Measurements from ENCODE around the gene FOXO3. TPM values are rescaled to one million over a fixed set of nuclear protein-coding genes. Genes with fewer than 3 reads are reported as not detected.

The FOXO3 gene
- total and polyA plus RNA-seq, 2 of the 8 experiments (the other 6 are each of a cell fraction or from before 2014, with no cell fraction given) = 13.1 to 19.3 TPM

DNA sequence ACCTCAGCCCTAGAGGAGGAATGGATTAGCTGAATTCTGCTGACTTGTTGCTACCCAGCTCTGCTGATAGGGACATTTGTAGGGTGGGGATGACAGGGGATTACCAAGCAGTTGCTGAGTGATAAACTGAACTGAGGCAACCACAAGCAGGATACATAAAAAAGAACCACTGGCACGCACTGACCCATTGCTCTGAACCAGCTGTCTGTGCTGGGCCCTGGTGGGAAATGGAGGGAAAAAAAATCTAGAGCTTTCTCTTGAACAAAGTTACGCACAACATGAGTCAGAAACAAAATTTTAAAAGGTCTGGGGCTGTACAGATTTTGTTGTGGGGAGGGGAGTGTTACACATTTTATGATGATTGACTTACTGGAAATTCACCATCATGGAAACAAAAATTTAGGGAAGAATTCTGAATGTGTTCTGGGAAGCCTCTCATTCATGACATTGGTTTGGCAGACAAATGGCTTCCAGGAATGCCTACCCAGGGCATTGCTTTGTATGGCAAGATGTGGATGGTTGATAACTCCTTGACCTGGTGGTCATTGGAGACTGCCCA lies 37.7 kb downstream of the FOXO3 start:
- no peak overlapping the region for H2BK15ac ChIP-seq (ENCODE audit: low read length)
- no peak overlapping the region for H3K9ac ChIP-seq (replicated peaks in 1 of 4; ENCODE audit: extremely low read depth in 1 of 4, low read depth in 3 of 4, low read length in 3 of 4)
- no peak overlapping the region for H2BK120ac ChIP-seq (replicated peaks; ENCODE audit: low read depth, low read length)
- no peak overlapping the region for H3K14ac ChIP-seq (ENCODE audit: insufficient read length)
- H2AFZ ChIP-seq (ENCODE audit: low read length) = no peak overlapping the region
- peaks cover 0 to 2% of the 10 kb centered on the region in 2 experiments for H4K20me1 ChIP-seq (replicated peaks in 1 of 2; ENCODE audit: control insufficient read depth in 1 of 2, insufficient read depth in 2 of 2, low read length in 2 of 2)
- CTCF ChIA-PET (ENCODE audit: partially characterized antibody) = interaction anchor here (0.7 to 1.1 kb wide), 3 partner anchors 9 to 237 kb away, joined by 3 to 4 read pairs (median 3); no protein-coding TSS in a partner anchor
- H3K27me3 ChIP-seq (replicated peaks in 1 of 4; ENCODE audit: control insufficient read depth in 3 of 4, extremely low read depth in 1 of 4, insufficient read depth in 3 of 4, low read length in 3 of 4) = no peaks in the 10 kb centered on the region
- no peak overlapping the region for H3K56ac ChIP-seq (replicated peaks; ENCODE audit: insufficient read length, low read depth, low read length)
- H3K23ac ChIP-seq (ENCODE audit: insufficient read length) = no peak overlapping the region
- WGBS, 2 experiments (ENCODE audit: extremely low coverage in 1 of 2, insufficient coverage in 1 of 2, insufficient read length in 1 of 2, insufficient replicate concordance in 2 of 2, low coverage in 1 of 2, low lambda C conversion rate in 2 of 2, missing lambda C conversion rate in 1 of 2) = 76% methylated on average over 2 of the region's 2 CpGs; no CpG with 5 or more reads in 1 of the 2 experiments
- H3K23me2 ChIP-seq (ENCODE audit: low read depth, low read length) = no peaks in the 10 kb centered on the region
- H4K8ac ChIP-seq (ENCODE audit: extremely low read depth, insufficient read depth, low read length) = no peak overlapping the region
- H3K9me3 ChIP-seq (ENCODE audit: insufficient read depth in 2 of 2, low read depth in 1 of 2, low read length in 1 of 2) = no peaks in the 10 kb centered on the region
- peaks cover 6% of the 10 kb centered on the region; the same call in 1 of the 2 replicates for H3K79me1 ChIP-seq (ENCODE audit: low read depth, low read length)
- H2BK5ac ChIP-seq (ENCODE audit: low read depth, low read length) = no peak overlapping the region
- POLR2A ChIA-PET (ENCODE audit: partially characterized antibody) = interaction anchor here (1.7 kb wide), 1 partner anchor 30 kb away, joined by 4 read pairs; no protein-coding TSS in a partner anchor
- H2BK12ac ChIP-seq (ENCODE audit: low read depth, low read length) = no peak overlapping the region
- FAIRE-seq (no peak), DNase-seq (ENCODE audit: low read depth in 1 of 2, low spot score in 2 of 2) (no peak)
- peaks cover 0 to 5% (median 0%) of the 10 kb centered on the region in 4 experiments; a peak in 2 of 7 replicates for H3K4me1 ChIP-seq (replicated peaks in 1 of 4; ENCODE audit: control insufficient read depth in 3 of 4, insufficient read depth in 4 of 4, low read length in 3 of 4)
- H3K4me2 ChIP-seq (ENCODE audit: insufficient read depth in 1 of 2, low read depth in 2 of 2, low read length in 2 of 2) = no peak overlapping the region
- H3K18ac ChIP-seq (ENCODE audit: extremely low read depth, low read length) = no peak overlapping the region
- no peak overlapping the region for H3K4ac ChIP-seq (replicated peaks; ENCODE audit: insufficient read length, low read depth, low read length)
- peaks cover 0 to 74% of the 10 kb centered on the region in 2 experiments; a peak in 2 of 4 replicates for H3K79me2 ChIP-seq (ENCODE audit: control insufficient read depth in 1 of 2, insufficient read depth in 2 of 2, low read length in 2 of 2)
- H3K4me3 ChIP-seq (ENCODE audit: extremely low read depth in 1 of 4, insufficient read depth in 2 of 4, low read depth in 3 of 4, low read length in 4 of 4) = no peak overlapping the region
- H3K27ac ChIP-seq (ENCODE audit: low read depth, low read length) = no peak overlapping the region
- no peak overlapping the region for H2BK20ac ChIP-seq (ENCODE audit: low read length)
- H3K36me3 ChIP-seq (ENCODE audit: control insufficient read depth in 2 of 4, insufficient read depth in 4 of 4, low read length in 3 of 4) = no peaks in the 10 kb centered on the region
- H4K5ac ChIP-seq (ENCODE audit: insufficient read length, low read depth, low read length) = no peak overlapping the region
- H4K91ac ChIP-seq (replicated peaks; ENCODE audit: insufficient read length, low read length) = no peak overlapping the region
- H2AK5ac ChIP-seq (ENCODE audit: low read depth, low read length) = no peak overlapping the region
- TF ChIP-seq SIRT6 (IDR thresholded peaks at IDR 0.05; ENCODE audit: low read length) = no peak
- TF ChIP-seq SIN3A (conservative IDR thresholded peaks at IDR 0.05 in 1 of 2, IDR thresholded peaks at IDR 0.05 in 1 of 2; ENCODE audit: low read depth in 1 of 2, low read length in 2 of 2) = no peak
- no peak for TF ChIP-seq CTBP2 (IDR thresholded peaks at IDR 0.05; ENCODE audit: borderline replicate concordance, insufficient read depth, insufficient read length, low read length)
- TF ChIP-seq TEAD4 (IDR thresholded peaks at IDR 0.05; ENCODE audit: low read depth, low read length) = no peak
- no peak for TF ChIP-seq JUN (IDR thresholded peaks at IDR 0.05; ENCODE audit: low read depth, low read length)
- TF ChIP-seq RNF2 (IDR thresholded peaks at IDR 0.05; ENCODE audit: borderline replicate concordance, low read depth, low read length, missing control alignments, poor library complexity, severe bottlenecking) = no peak
- TF ChIP-seq KDM1A (IDR thresholded peaks at IDR 0.05; ENCODE audit: borderline replicate concordance, low read length) = no peak
- TF ChIP-seq EGR1 (IDR thresholded peaks at IDR 0.05; ENCODE audit: borderline replicate concordance, low read depth, low read length) = no peak
- no peak for TF ChIP-seq EP300 (IDR thresholded peaks at IDR 0.05; ENCODE audit: borderline replicate concordance in 1 of 2, low read depth in 2 of 2, low read length in 2 of 2)
- no peak for TF ChIP-seq USF2 (IDR thresholded peaks at IDR 0.05; ENCODE audit: low read length)
- no peak for TF ChIP-seq BRCA1 (IDR thresholded peaks at IDR 0.05; ENCODE audit: low read depth, low read length)
